RWPE1 (cell line): ENCODE measurements around the gene MAGOHB.

ENCODE experiments used
- CTCF ChIA-PET: fragments of 350-600 bp; sonication (Branson Sonifier 250); formaldehyde crosslinking; extraction: SDS; loops from one replicate; lab custom pipeline; 2021; lab: Yijun Ruan, JAX
- POLR2A ChIA-PET: fragments of 400-600 bp; formaldehyde crosslinking; extraction: SDS; loops from one replicate; lab custom pipeline; 2020; ENCODE audit warnings: antibody characterized with exemption; ENCODE audit not compliant: low non-redundant PET; lab: Yijun Ruan, JAX
- DNase-seq: peaks from one replicate; pipeline ENCODE4 v3.0.0; 2012; ENCODE audit warnings: low spot score
- H3K27ac ChIP-seq: fragments of 450-650 bp; 2 replicates; pipeline ENCODE4 v1.5.1; 2017
- TF ChIP-seq, protein P1 (sequence below): fragments of 450-650 bp; conservative IDR thresholded peaks from 2 replicates; pipeline ENCODE4 v1.5.1; 2017; ENCODE audit warnings: low read depth, mild to moderate bottlenecking

MAGOHB gene

DNA sequence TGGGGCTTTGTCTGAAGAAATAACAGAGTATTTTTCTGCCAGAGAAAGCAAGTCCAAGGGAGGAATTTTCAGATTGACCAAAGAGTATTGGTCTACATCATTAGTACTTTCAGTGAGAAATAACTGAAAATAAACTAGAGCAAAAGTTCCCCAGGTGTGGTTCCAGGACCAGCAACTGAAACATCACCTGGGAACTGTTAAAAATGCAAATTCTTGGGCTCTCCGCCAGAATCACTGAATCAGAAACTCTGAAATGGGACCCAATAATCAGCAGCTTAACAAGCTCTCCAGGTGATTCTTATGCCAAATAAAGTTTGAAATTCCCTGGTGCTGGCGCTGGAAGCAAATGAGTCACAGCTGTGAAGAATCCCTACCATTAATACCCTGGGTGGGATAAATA, 55.6 kb downstream of the MAGOHB start:
- POLR2A ChIA-PET = interaction anchor here (0.6 kb wide), 2 partner anchors 8 to 34 kb away, joined by 3 to 4 read pairs; no protein-coding TSS in a partner anchor
- CTCF ChIA-PET = interaction anchor here (1.8 kb wide), 1 partner anchor 44 kb away, joined by 3 read pairs; no protein-coding TSS in a partner anchor
- DNase-seq = peak; percentile 35
- TF ChIP-seq, protein P1, sequence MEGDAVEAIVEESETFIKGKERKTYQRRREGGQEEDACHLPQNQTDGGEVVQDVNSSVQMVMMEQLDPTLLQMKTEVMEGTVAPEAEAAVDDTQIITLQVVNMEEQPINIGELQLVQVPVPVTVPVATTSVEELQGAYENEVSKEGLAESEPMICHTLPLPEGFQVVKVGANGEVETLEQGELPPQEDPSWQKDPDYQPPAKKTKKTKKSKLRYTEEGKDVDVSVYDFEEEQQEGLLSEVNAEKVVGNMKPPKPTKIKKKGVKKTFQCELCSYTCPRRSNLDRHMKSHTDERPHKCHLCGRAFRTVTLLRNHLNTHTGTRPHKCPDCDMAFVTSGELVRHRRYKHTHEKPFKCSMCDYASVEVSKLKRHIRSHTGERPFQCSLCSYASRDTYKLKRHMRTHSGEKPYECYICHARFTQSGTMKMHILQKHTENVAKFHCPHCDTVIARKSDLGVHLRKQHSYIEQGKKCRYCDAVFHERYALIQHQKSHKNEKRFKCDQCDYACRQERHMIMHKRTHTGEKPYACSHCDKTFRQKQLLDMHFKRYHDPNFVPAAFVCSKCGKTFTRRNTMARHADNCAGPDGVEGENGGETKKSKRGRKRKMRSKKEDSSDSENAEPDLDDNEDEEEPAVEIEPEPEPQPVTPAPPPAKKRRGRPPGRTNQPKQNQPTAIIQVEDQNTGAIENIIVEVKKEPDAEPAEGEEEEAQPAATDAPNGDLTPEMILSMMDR = no peak
- no peak overlapping the region for H3K27ac ChIP-seq

DNA sequence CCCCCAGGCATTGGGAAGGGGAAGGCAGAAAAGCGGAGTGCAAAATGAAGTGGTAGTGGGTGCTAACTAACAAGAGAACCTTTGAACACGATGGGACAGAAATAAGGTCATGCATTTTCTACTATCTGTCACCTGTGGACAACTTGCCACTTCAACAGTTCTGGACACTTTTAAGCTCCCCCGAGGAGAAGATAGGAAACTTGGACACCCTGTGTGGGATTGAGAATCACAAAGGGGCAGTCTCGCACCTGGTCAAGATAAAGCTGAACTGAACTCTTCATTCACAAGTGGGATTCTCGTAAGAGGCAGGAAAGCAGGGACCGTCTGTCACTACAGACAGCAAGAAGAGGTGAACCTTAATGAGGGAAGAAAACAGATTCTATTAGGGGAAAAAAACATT, 56.1 kb downstream of the MAGOHB start:
- TF ChIP-seq, protein P1 = no peak
- CTCF ChIA-PET = interaction anchor here (1.8 kb wide), 1 partner anchor 43 kb away, joined by 3 read pairs; no protein-coding TSS in a partner anchor

DNA sequence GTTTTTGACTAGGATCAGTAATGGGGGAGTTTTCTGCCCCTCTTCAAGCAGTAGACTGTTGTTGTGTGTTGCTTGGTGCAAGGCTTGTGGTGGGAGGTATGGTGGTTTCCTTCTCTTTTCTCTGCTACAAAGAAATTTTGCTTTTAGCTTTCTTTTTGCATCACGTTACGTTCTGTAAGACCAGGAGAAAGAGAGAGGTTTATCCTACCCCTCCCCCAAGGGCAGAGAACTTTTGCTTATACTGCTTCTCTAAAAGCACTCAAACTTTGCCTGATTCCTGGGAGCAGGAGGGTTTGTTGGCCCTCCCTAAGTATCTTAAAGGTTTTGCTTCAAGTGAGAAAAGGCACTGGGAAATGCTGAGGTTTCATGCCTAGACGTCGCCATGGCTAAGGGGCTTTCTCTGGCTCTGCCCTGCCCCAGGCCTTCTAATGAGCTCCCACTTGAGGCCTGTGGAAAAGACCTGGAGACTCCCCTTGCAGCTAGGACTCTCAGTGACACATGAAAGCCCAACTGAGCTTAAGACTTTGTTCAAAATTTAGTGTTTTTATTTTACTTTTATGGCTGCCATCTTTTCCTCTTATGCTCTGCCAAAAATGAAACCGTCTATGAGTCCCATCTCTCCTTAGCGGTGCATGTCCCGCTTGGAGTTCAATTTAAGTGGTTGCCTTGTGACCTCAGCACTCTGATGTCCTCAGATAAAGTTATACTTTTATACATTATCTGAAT, 58.5 kb downstream of the MAGOHB start:
- ChIA-PET POLR2A (no interaction called here), CTCF (no interaction called here)
- DNase-seq = no peak
- TF ChIP-seq, protein P1 = no peak
- H3K27ac ChIP-seq = no peak overlapping the region

More for the DNA sequence above, 56.1 kb downstream of the MAGOHB start:
- POLR2A ChIA-PET = no interaction called here
- DNase-seq = no peak
- H3K27ac ChIP-seq = no peak overlapping the region

DNA sequence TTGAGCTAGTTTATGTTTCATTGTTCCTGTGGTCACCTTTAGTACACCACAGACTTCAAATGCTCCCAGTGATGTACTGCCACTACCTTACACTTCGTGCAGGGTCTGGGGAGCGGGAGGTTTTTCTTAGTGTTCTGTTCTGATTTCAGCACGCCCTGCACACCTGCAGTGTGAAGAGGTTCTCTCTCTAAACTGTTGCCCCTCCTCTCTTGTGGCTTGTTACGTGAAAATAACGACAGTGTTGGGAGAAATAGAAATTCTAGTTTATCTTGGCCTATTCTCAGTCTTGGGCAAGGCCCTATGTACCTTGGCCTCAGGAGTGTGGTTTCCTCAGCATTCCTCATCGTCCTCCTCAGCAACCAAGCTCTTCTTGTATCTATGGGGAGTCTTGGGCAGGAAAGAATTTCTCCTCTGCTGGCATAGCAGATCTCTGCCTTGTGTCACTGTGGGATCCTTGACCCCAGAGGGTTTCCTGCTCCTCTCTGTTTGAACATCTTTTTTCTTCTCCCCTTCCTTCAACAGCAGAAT, 59.1 kb downstream of the MAGOHB start:
- ChIA-PET CTCF (no interaction called here), POLR2A (no interaction called here)
- H3K27ac ChIP-seq = no peak overlapping the region
- DNase-seq = no peak
- TF ChIP-seq, protein P1 = no peak
